Left lung (tissue), 10 donors: ENCODE measurements around the gene SDCCAG8. TPM values are rescaled to one million over a fixed set of nuclear protein-coding genes. Genes with fewer than 3 reads are reported as not detected.

Experiments
- ATAC-seq: fragments of 200-7000 bp; cut with Tn5 transposase; one replicate; pipeline ENCODE4 v1.9.1; 2020; ENCODE audit warnings: moderate library complexity
- DNase-seq, 4 donors: peaks; one replicate each; pipeline ENCODE4 v3.0.0-alpha.2; 2013 to 2020
- H3K27ac ChIP-seq, 2 donors: fragments of 200-600 bp; sonication (generic) in 1 of 2; one replicate each; pipeline versions ENCODE4 v1.5.0 to v1.8.0; 2020 to 2021
- H3K27me3 ChIP-seq, 2 donors: fragments of 200-600 bp; sonication (generic) in 1 of 2; one replicate each; pipeline versions ENCODE4 v1.5.0 to v1.8.0; 2020 to 2021
- H3K36me3 ChIP-seq, 2 donors: fragments of 200-600 bp; sonication (generic) in 1 of 2; one replicate each; pipeline versions ENCODE4 v1.5.0 to v1.8.0; 2020 to 2021
- H3K4me1 ChIP-seq, 2 donors: fragments of 200-600 bp; one replicate each; pipeline ENCODE4 v1.8.0; 2021
- H3K4me3 ChIP-seq, 2 donors: fragments of 200-600 bp; sonication (generic) in 1 of 2; one replicate each; pipeline versions ENCODE4 v1.5.0 to v1.8.0; 2020 to 2021; ENCODE audit warnings: mild to moderate bottlenecking in 1 of 2
- H3K9me3 ChIP-seq, 2 donors: fragments of 200-600 bp; sonication (generic) in 1 of 2; one replicate each; pipeline versions ENCODE4 v1.5.0 to v1.8.0; 2020 to 2021
- intact Hi-C, 2 donors: fragments of 100-400 bp; cut with DNase I; formaldehyde crosslinking; loops; one replicate each; pipeline versions ENCODE4 v1.11.2 to v1.14.2; 2022
- polyA plus RNA-seq, 6 donors: library from polyadenylated mRNA; unstranded; fragments of 120-200 nt; gene quantifications; one replicate each; pipeline ENCODE4 v1.2.1, GENCODE V29; 2013; ENCODE audit not compliant: insufficient read length in 6 of 6
- total RNA-seq, 2 donors: library from RNA; stranded (reverse); fragmentation: NEBNext Ultra II Directional; extraction: Animal tissue kit (Norgen Biotek cat#: 25700); gene quantifications; one replicate each; pipeline ENCODE4 v1.2.1, GENCODE V29; 2021
- TF ChIP-seq, protein P1 (sequence below), 2 donors: fragments of 200-600 bp; sonication (generic) in 1 of 2; IDR thresholded peaks; one replicate each; pipeline versions ENCODE4 v1.5.0 to v1.8.0; 2021; ENCODE audit warnings: antibody characterized with exemption in 2 of 2
- donor health status: DM: no; HTN: yes; CAD: no.
- donor health status: DM: no; HTN: no; CAD: no.

The SDCCAG8 gene
- total and polyA plus RNA-seq, 8 donors: 36.6 to 83.7 (median 44.6) TPM

DNA sequence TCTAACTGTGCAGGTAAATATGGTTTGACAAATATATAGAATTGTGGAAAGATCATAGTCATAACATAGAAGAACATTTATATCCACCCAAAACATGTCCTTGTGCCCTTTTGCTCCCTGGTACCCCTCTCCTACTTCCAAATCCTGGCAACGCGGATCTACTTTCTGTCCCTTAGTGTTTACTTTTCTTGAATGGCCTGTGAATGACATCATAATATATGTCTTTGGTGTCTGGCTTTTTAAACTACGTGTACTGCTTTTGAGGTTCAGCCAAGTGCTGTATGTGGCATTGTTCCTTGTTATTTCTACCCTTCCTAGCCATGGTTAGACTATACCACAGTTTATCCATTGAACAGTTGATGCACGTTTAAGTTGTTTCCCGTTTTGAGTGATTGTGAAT is 155.6 kb downstream of the SDCCAG8 start:
- no peak for DNase-seq
- no peak for ATAC-seq
- no peak overlapping the region for H3K27ac ChIP-seq
- TF ChIP-seq, protein P1, sequence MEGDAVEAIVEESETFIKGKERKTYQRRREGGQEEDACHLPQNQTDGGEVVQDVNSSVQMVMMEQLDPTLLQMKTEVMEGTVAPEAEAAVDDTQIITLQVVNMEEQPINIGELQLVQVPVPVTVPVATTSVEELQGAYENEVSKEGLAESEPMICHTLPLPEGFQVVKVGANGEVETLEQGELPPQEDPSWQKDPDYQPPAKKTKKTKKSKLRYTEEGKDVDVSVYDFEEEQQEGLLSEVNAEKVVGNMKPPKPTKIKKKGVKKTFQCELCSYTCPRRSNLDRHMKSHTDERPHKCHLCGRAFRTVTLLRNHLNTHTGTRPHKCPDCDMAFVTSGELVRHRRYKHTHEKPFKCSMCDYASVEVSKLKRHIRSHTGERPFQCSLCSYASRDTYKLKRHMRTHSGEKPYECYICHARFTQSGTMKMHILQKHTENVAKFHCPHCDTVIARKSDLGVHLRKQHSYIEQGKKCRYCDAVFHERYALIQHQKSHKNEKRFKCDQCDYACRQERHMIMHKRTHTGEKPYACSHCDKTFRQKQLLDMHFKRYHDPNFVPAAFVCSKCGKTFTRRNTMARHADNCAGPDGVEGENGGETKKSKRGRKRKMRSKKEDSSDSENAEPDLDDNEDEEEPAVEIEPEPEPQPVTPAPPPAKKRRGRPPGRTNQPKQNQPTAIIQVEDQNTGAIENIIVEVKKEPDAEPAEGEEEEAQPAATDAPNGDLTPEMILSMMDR (IDR thresholded peaks at IDR 0.05): no peak
- intact Hi-C loops: no loop called here
- H3K9me3 ChIP-seq: no peaks in the 10 kb centered on the region
- H3K4me1 ChIP-seq: peaks cover 0 to 4% of the 10 kb centered on the region in 2 donors
- H3K36me3 ChIP-seq: peaks cover 0 to 13% of the 10 kb centered on the region in 2 donors
- no peak overlapping the region for H3K4me3 ChIP-seq
- no peaks in the 10 kb centered on the region for H3K27me3 ChIP-seq

DNA sequence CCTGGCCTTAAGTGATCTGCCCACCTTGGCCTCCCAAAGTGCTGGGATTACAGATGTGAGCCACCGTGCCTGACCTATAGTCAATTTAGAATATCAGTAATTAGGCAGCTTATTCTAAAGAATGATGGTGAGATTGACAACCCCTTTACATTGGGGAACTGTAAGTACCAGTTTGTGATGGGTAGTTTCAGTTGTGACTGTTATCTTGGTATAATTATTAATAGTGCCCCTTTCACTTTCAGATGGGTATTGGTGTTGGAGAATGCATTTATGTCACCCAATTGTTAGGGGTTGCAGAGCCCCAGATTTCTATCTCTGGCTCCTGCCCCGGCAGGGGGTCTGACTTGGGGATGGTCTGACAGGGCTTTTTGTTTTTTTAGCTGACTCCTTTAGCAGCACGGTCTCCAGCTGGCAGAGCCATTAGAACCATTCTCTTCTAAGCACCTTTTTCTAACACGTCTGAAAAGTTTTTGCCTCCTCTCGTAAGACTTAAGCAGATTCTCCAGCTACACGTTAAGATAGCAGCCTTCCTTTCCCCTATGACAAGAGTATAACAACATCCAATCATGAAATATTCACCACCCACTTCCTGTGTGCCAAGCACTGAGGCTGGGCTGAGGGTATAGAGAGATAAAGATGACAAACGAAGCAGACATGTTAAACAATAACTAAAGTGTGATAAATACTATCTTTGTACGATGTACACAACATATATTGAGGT is 157.8 kb downstream of the SDCCAG8 start:
- intact Hi-C loops: no loop called here
- Histone ChIP-seq H3K36me3 (peaks cover 0 to 20% of the 10 kb centered on the region in 2 donors), H3K4me3 (no peak overlapping the region), H3K4me1 (no peaks in the 10 kb centered on the region), H3K27me3 (no peaks in the 10 kb centered on the region), H3K9me3 (no peaks in the 10 kb centered on the region), H3K27ac (no peak overlapping the region)
- DNase-seq (no peak), ATAC-seq (no peak)
- TF ChIP-seq, protein P1 (IDR thresholded peaks at IDR 0.05): no peak

DNA sequence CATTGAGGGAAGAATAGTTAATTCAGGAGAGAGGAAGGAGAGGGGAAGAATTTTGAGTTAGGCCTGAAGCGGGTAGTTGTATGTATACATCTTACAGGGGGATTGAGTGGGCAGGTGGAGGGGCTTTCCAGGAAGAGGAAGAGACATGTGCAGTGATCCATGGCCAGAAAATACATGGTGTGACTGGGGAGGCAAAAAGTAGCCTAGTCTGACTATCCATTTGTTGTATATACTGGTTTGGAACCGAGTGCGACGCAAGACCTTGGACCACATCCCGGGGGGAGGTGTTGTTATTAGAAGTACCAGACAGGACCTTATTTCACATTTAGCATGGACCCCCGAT is 158.3 kb downstream of the SDCCAG8 start:
- ATAC-seq (no peak), DNase-seq (no peak)
- TF ChIP-seq, protein P1 (IDR thresholded peaks at IDR 0.05): no peak
- no peak overlapping the region for H3K27ac ChIP-seq
- no peak overlapping the region for H3K4me3 ChIP-seq
- H3K4me1 ChIP-seq: no peaks in the 10 kb centered on the region
- intact Hi-C loops: no loop called here
- no peaks in the 10 kb centered on the region for H3K9me3 ChIP-seq
- H3K27me3 ChIP-seq: no peaks in the 10 kb centered on the region
- H3K36me3 ChIP-seq: peaks cover 0 to 20% of the 10 kb centered on the region in 2 donors

DNA sequence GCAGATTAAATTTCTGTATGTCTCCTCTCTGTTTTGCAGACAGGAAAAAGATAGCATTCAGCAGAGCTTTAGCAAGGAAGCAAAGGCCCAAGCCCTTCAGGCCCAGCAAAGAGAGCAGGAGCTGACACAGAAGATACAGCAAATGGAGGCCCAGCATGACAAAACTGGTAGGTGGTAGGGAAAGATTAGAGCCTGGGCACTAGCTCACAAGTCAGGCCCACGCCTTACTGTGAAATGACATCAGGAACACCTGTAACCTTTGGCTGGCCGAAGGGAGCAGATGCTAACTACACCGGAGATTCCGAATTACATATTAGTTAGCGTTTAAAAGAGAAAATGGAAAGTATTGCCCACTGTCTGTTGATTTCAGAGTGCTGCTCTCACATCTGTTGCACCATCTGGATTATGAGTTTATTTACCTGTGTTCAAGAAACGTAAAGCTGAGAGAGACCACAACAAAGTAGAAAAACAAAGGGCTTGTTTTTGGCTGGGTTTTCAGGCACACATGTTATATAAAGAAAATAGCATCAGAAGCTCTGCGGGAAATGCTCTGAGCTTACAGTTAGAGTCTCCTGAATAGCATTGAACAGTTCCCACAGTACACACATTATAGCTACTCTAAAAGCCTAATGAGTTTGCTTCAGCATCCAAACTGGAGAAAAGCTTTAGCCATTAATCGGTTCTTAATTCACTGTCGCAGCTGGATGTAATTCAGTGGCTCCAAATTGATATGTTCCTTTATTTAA is 160.0 kb downstream of the SDCCAG8 start:
- Histone ChIP-seq H3K36me3 (peaks cover 0 to 20% of the 10 kb centered on the region in 2 donors), H3K9me3 (no peaks in the 10 kb centered on the region), H3K4me1 (peaks cover 0 to 3% of the 10 kb centered on the region in 2 donors), H3K4me3 (no peak overlapping the region), H3K27me3 (no peaks in the 10 kb centered on the region), H3K27ac (no peak overlapping the region)
- intact Hi-C loops: no loop called here
- ATAC-seq (no peak), DNase-seq (no peak)
- TF ChIP-seq, protein P1 (IDR thresholded peaks at IDR 0.05): no peak

DNA sequence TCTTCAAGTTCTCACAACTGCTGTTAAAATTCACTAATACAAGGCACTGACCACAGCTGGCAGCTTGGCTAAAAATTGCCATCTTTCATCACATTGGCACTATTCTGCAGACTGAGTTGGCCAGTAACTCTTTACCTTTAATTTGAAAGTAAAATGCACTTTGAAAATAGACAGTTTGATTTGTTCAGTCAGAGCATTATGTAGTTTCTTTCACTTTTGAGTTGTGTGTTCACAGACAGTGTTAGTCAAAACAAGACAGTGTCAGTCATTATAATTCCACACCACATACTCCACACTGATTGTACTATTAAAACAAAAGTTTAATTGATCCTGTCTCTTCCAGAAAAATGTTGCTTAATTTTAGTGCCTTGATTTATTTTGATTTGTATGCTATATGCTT is 160.7 kb downstream of the SDCCAG8 start:
- Histone ChIP-seq H3K27me3 (no peaks in the 10 kb centered on the region), H3K27ac (no peak overlapping the region), H3K9me3 (no peaks in the 10 kb centered on the region), H3K36me3 (peaks cover 0 to 20% of the 10 kb centered on the region in 2 donors), H3K4me1 (peaks cover 0 to 10% of the 10 kb centered on the region in 2 donors), H3K4me3 (no peak overlapping the region)
- TF ChIP-seq, protein P1 (IDR thresholded peaks at IDR 0.05): no peak
- DNase-seq: no peak
- ATAC-seq: no peak
- intact Hi-C loops: no loop called here
